AG08395 (cell line): ENCODE data around the gene PRDM2.
"Not testable (repeated sequence)": the region's sequence is repeated elsewhere in the genome, so short reads cannot be mapped to it uniquely, and the experiment has no call there.

ENCODE experiments used
- DNase-seq: peaks from one replicate; pipeline ENCODE4 v3.0.0; 2012; ENCODE audit warnings: mixed read lengths, low spot score

PRDM2 gene

DNA sequence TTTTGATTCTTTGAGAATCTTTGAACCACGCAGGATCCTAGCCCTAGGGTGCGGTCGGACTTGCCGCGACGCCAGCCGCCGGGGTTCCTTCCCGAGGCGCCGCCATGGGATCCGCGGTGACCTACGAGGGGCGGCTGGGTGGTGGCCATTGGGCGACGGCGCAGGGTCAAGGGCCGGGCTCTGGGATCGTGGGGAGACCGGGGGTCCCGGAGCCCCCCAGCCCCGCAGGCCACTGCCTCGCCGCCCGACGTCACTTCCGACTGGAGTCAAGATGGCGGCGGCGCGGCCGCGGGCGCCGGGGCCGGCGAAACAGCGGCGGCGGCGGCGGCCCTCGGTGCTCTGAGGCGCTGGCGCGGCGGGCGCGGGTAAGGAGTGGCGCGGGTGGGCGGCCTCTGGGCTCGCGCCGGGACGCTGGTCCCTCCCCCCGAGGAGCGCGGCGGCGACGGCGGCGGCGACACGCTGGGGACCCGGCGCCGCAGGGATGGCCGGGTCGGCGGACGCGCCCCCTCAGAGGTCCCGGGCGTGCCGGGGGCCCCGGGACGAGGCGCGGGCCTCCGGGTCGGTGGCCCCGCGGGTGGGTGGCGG, at the start of gene PRDM2:
TSS of gene PRDM2 (plus strand) at position 253 of the 585 bp plus-strand sequence. CDS start 15,418 bp downstream, outside the sequence.
- peak; percentile 49 for DNase-seq

DNA sequence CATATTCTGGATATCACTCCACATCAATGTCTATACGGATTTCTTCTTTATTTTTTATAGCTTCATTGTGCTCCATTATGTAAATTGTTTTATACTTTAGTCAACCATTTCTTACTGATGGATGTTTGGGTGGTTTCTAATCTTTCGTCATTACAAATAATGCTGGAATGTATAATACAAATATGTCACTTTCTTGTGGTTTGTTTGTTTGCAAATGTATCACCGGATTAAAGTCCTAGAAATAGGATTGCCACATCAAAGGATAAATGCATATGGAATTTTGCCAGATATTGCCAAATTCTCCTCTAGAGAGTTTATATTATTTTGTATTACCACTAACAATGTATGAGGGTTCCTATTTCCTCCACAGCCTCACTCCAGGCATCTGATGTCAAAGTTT, 48.7 kb upstream of the PRDM2 start:
- no peak for DNase-seq

DNA sequence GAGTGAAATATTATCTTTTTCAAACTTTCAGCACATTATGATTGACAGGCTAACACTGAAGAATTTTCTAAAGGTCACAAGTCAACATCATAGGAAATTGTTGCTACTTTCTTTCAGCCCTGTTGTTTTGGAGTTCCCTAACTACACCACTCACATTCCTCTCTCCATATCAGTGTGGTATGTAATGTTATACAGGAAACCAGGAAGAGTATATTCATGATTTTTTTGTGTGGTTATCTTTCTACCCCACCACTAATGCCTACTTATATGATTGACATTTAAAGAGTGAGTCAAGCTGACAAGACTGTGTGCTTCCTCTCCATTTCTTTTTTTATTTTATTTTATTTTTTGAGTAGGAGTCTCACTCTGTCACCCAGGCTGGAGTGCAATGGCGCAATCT, 47.8 kb upstream of the PRDM2 start:
- DNase-seq: no peak

GRCh38 chr1:13661539-13661938, 38.4 kb upstream of the PRDM2 start:
- DNase-seq: peak; percentile 87

DNA sequence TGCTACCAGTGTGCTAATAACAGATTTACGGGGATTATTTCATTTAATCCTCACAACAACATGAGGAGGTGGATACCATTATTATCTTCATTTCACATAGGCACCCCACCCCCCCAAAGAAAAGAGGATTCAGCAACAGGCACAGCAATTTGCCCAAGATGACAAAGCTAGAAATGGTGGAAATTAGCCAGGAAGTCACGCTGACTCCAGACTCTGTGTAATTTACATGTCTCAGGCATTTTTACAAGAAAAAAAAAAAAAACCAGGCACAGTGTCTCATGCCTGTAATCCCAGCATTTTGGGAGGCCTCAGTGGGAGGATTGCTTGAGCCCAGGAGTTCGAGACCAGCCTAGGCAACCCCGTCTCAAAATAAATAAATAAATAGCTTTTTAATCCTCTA, 37.5 kb upstream of the PRDM2 start:
- peak; percentile 81 for DNase-seq

DNA sequence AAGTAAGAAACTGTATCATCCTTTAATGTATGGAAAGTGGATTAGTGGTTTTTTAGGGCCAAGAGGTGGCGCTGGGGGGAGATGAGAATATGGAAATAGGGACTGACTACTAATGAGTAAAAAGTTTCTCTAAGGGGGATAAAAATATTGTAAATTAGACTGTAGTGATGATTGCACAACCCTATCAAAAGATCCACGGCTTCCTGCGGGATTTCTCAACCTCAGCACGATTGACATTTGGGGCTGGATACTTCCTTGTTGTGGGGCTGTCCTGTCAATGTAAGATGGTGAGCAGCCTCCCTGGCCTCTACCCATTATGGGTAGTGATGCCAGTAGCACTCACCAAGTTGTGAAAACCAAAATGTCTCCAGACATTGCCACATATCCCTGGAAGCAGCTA, 36.0 kb upstream of the PRDM2 start:
- DNase-seq: no peak

DNA sequence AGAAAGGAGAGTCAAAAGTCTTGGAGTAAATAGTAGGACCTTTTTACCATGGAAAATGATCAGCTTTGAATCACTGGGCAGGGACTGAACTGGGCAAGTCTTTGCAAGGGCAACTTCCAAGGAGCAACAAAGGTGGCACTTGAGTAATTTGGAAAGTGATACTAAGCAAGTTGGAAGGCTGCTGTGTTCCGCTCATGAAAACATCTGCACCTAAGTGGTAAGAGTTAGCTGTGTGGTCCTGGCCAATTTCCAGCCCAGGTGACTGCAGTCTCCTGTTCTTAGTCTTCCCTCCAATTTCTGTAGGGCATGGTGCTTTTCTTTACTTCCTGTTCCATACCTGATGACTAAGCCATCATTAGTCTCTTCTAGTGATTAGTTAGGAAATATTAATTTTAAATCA, 35.5 kb upstream of the PRDM2 start:
- DNase-seq: no peak

GRCh38 chr1:13666317-13666716, 33.7 kb upstream of the PRDM2 start:
- no peak for DNase-seq

GRCh38 chr1:13667691-13668090, 32.3 kb upstream of the PRDM2 start:
- no peak for DNase-seq

- no peak for DNase-seq
Observed at GRCh38 chr1:13674377-13674776, 25.6 kb upstream of the PRDM2 start.

- DNase-seq: peak; percentile 39
Observed at GRCh38 chr1:13675151-13675651, 24.8 kb upstream of the PRDM2 start.

DNA sequence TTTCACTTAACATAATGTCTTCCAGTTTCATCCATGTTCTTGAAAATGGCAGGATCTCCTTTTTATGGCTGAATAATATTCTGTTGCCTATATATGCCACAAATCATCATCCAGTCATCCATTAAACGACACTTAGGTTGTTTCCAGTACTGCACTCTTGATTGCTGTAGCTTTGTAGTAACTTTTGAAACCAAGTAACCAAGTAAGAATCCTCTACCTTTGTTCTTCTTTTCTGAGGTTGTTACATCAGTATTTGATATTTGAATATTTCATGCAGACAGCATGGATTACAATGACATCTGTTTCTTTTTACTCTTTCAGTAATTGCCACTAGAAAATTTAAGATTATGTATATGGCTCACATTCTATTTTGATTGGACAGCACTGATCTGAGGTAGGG, 22.1 kb upstream of the PRDM2 start:
- no peak for DNase-seq

DNA sequence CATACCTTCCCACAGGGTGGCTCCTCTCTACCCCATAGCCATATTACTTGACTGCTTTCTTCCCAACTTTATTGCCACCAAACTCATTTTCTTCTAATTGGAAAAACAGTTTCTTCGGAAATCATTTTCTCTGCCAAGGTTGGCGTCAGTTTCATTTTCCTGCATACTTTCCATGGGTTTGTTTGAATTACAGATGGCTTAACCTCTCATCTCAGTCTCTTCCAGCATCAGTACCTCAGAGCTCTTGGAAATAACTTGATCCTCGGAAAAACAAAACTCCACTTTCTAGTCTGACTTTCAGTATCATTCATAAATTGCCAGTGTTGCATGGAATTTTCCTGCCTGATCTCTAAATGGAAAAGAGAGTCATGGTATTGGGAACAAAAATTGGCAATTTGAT, 20.3 kb upstream of the PRDM2 start:
- DNase-seq: no peak

DNA sequence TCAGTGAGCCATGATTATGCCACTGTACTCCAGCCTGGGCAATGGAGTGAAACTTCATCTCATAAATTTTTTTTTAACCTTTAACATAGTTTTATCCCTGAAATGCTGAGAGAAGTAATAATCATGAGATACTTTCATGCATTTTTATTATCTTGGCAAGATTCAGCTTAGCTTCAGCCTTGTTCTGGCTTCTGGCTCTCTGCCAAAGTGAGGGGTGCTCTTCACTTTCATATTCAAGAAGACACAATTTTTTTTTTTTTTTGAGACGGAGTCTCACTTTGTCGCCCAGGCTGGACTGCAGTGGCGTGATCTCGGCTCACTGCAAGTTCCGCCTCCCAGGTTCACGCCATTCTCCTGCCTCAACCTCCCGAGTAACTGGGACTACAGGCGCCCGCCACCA, 19.4 kb upstream of the PRDM2 start:
- DNase-seq: not testable (repeated sequence)

DNA sequence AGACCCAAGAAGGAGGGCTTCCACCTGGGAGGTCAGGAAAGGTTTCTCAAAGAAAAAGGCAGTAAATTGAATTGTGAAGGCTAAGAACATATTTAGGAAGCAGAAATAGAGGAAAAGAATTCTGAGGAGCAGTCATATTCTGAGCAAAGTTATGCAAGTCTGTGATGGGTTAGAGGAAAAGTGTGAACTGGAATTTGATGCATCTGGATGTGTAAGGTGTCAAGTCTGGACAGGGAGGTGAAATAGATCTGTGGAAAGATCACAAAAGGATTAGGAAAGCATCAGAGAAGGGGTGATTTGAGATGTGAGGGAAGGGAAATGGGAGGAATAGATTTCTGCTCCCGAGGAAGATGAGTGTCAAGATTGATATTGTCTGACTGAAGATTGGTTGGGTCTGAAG, 18.1 kb upstream of the PRDM2 start:
- no peak for DNase-seq

GRCh38 chr1:13682444-13682843, 17.5 kb upstream of the PRDM2 start:
- DNase-seq: no peak

- no peak for DNase-seq
Observed at GRCh38 chr1:13683206-13683605, 16.8 kb upstream of the PRDM2 start.

DNA sequence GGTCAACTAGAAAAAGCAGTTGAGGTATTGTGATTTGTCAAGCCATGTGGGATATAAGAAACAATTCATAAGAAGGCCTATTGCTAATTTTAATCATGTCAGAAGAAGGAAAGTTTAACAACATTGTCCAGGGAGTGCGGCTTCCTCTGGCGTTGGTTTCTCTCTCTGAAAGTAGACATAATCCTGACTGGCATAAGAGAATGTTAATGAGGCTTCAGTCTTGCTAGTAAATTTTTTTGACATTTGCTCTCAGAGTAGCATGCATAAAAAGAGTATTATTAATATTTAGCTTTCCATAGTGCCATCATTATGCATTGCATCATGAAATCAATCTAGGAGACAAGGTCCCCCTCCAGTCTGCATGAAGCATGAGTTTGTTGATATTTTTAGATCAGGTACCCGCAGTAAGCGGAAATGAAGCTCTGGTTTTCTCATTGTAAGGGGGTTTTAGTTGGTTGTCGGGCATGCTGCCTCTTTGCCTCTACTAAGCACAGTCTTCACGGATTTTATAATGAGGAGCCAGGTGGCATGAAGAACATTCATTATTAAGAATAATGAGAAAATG, 12.8 kb upstream of the PRDM2 start:
- no peak for DNase-seq

DNA sequence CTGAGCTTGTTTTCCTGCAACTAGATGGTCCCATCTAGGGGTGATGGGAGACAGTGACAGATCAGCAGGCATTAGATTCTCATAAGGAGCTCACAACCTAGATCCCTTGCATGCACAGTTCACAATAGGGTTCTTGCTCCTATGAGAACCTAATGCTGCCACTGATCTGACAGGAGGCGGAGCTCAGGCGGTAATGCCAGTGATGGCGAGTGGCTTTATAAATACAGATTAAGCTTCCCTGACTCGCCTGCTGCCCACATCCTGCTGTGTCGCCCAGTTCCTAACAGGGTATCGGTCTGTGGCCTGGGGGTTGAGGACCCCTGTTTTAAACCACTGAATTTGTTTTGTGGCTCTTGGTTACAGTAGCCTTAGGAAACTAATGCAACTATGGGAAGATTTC, 6.9 kb upstream of the PRDM2 start:
- DNase-seq: not testable (repeated sequence)

GRCh38 chr1:13694886-13695684, 4.9 kb upstream of the PRDM2 start:
- DNase-seq: no peak

- no peak for DNase-seq
Observed at GRCh38 chr1:13697738-13698137, 2.2 kb upstream of the PRDM2 start.

DNA sequence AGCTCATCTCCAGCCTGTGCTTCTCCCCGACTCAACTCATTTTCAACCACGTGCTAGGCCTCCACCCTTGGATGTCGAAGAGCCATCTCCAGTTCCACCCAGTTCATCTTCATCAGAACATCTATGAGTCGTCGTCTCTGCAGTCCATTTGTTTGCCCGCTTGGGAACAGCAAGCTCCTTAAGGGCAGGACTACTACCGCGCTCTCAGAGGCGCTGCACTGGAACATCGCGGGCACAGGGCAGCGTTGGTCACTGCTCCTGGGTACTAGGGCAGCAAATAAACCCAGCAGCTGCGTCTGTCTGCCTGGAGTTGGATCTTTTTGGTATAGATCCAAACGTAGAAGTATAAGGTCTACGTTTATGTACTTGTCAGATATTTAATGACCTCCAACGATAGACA, 478 bp upstream of the PRDM2 start:
- no peak for DNase-seq

DNA sequence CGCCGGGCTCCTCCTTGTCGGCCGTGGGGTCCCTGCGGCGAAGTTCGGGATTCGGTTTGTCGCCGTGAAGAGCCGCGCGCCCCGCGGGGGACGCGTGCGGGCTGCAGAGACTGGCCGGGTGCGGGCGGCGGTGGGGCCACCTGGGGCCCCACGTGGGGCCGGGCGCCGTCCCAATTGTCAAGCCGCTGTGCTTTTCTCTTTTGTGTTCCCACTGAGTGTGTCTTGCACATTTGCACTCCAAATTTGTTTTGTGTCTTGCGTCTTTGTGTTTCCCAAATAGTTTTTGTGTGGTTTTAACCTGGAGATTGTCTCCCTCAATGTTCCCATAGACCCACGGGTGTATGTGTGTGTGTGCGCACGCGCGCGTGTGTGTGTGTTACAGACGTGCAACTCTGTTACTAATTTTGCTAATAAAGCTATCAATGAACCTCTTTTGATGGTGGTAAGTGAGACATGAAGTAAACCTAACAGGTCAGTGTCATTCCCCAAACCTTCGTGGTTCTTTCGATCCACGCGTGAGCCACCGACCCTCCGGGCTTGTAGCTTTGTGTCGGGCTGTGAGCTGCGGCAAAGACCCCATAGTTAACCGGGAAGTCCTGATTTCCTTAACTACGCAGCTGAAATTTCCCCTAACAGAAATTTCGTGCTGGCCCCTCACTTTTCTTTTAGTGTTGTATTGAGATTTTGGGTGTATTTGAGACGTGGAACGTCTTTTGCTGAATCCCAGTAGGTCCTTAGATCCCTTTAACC, 708 bp downstream of the PRDM2 start:
- peak; percentile 30 for DNase-seq
